ENCODE data around the gene DPYSL3.

DPYSL3 gene

GRCh38 chr5:147346006-147346561 is 163.8 kb downstream of the DPYSL3 start:
- Histone ChIP-seq H3K27me3 (ENCODE audit: control insufficient read depth, low read length) (0 out of 2 replicates have a peak, but pooled peaks cover 2% of the 10 kb centered on the region), H3K9me2 (replicated peaks; ENCODE audit: control insufficient read depth, low read length) (no peaks in the 10 kb centered on the region), H3K27ac (ENCODE audit: low read depth, low read length) (no peak overlapping the region), H3K4me3 (ENCODE audit: low read length) (no peak overlapping the region), H3K4me2 (ENCODE audit: low read length) (no peak overlapping the region), H3K9me3 (ENCODE audit: control insufficient read depth, insufficient read depth, low read length) (no peaks in the 10 kb centered on the region), H3K79me2 (ENCODE audit: control insufficient read depth, low read length) (no peaks in the 10 kb centered on the region), H4K20me1 (ENCODE audit: control insufficient read depth, insufficient read depth, low read depth, low read length) (no peaks in the 10 kb centered on the region), H3F3A (ENCODE audit: control insufficient read depth, insufficient read depth) (no peaks in the 10 kb centered on the region), H3K4me1 (ENCODE audit: control insufficient read depth, low read length) (no peaks in the 10 kb centered on the region), H3K36me3 (ENCODE audit: control insufficient read depth, low read length) (no peaks in the 10 kb centered on the region)
- TF ChIP-seq EZH2phosphoT487 (IDR thresholded peaks at IDR 0.05; ENCODE audit: borderline replicate concordance, low read length): no peak
- TF ChIP-seq CTCF (IDR thresholded peaks at IDR 0.05; ENCODE audit: low read depth, low read length, poor library complexity, severe bottlenecking): no peak

GRCh38 chr5:147344861-147345260 is 165.0 kb downstream of the DPYSL3 start:
- TF ChIP-seq EZH2phosphoT487 (IDR thresholded peaks at IDR 0.05; ENCODE audit: borderline replicate concordance, low read length) (no peak), CTCF (IDR thresholded peaks at IDR 0.05; ENCODE audit: low read depth, low read length, poor library complexity, severe bottlenecking) (no peak)
- Histone ChIP-seq H3K4me3 (ENCODE audit: low read length) (no peak overlapping the region), H3K79me2 (ENCODE audit: control insufficient read depth, low read length) (no peaks in the 10 kb centered on the region), H3K27ac (ENCODE audit: low read depth, low read length) (no peak overlapping the region), H3K9me2 (replicated peaks; ENCODE audit: control insufficient read depth, low read length) (no peaks in the 10 kb centered on the region), H3K9me3 (ENCODE audit: control insufficient read depth, insufficient read depth, low read length) (no peaks in the 10 kb centered on the region), H3K4me1 (ENCODE audit: control insufficient read depth, low read length) (no peaks in the 10 kb centered on the region), H4K20me1 (ENCODE audit: control insufficient read depth, insufficient read depth, low read depth, low read length) (no peaks in the 10 kb centered on the region), H3K4me2 (ENCODE audit: low read length) (no peak overlapping the region), H3K27me3 (ENCODE audit: control insufficient read depth, low read length) (0 out of 2 replicates have a peak, but pooled peaks cover 2% of the 10 kb centered on the region), H3K36me3 (ENCODE audit: control insufficient read depth, low read length) (no peaks in the 10 kb centered on the region), H3F3A (ENCODE audit: control insufficient read depth, insufficient read depth) (no peaks in the 10 kb centered on the region)

GRCh38 chr5:147341345-147341744 is 168.5 kb downstream of the DPYSL3 start:
- H3K27ac ChIP-seq (ENCODE audit: low read depth, low read length): no peak overlapping the region
- H3K27me3 ChIP-seq (ENCODE audit: control insufficient read depth, low read length): 0 out of 2 replicates have a peak, but pooled peaks cover 2% of the 10 kb centered on the region
- no peaks in the 10 kb centered on the region for H3K4me1 ChIP-seq (ENCODE audit: control insufficient read depth, low read length)
- no peaks in the 10 kb centered on the region for H3K79me2 ChIP-seq (ENCODE audit: control insufficient read depth, low read length)
- TF ChIP-seq EZH2phosphoT487 (IDR thresholded peaks at IDR 0.05; ENCODE audit: borderline replicate concordance, low read length) (no peak), CTCF (IDR thresholded peaks at IDR 0.05; ENCODE audit: low read depth, low read length, poor library complexity, severe bottlenecking) (no peak)
- H4K20me1 ChIP-seq (ENCODE audit: control insufficient read depth, insufficient read depth, low read depth, low read length): no peaks in the 10 kb centered on the region
- no peak overlapping the region for H3K4me3 ChIP-seq (ENCODE audit: low read length)
- H3K9me2 ChIP-seq (replicated peaks; ENCODE audit: control insufficient read depth, low read length): no peaks in the 10 kb centered on the region
- H3K36me3 ChIP-seq (ENCODE audit: control insufficient read depth, low read length): no peaks in the 10 kb centered on the region
- H3K9me3 ChIP-seq (ENCODE audit: control insufficient read depth, insufficient read depth, low read length): no peaks in the 10 kb centered on the region
- H3F3A ChIP-seq (ENCODE audit: control insufficient read depth, insufficient read depth): no peaks in the 10 kb centered on the region
- no peak overlapping the region for H3K4me2 ChIP-seq (ENCODE audit: low read length)

All from DOHH2 (cell line).